ENCODE data around the gene KAZN.

KAZN gene

DNA sequence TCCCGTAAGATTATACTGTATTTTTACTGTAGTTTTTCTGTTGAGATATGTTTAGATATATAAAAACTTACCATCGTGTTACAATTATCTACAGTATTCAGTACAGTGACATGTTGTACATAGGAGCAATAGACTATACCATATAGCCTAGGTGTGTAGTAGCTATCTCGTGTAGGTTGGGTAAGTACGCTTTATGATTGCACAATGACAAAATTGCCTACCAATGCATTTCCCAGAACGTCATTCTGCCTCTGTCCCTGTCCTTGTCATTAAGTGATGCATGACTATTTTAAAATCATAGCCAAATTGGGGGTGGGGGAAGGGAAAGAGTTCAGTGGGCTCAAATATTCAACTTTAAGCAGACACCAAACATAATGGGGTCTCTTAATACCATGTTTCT lies 321.3 kb downstream of the KAZN start:
- DNase-seq (ENCODE audit: low read depth): no peak
- H3K4me3 ChIP-seq (ENCODE audit: control insufficient read depth, low read depth, low read length): no peak overlapping the region
- no peak for TF ChIP-seq CTCF (conservative IDR thresholded peaks at IDR 0.05; ENCODE audit: control insufficient read depth, insufficient read depth, low read depth, low read length)

DNA sequence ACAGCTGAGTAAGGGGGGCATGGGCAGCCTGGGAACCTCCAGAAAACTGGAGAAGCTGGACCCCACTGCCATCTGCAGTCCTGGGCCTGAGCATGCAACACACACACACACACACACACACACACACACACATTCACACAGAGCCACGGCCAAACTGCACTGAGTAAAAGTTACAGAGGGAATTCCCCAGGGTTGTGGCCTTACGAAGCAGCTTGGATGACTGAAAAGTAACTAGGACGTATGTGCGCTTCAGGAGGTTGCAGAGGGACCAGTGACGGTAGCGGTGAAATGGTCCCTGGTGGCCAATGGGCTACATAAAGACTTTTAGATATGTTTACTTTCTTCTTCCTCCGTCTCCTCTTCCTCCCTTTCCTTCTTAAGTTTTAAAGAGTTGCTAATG lies 322.6 kb downstream of the KAZN start:
- DNase-seq (ENCODE audit: low read depth): peak; percentile 32
- no peak for TF ChIP-seq CTCF (conservative IDR thresholded peaks at IDR 0.05; ENCODE audit: control insufficient read depth, insufficient read depth, low read depth, low read length)
- no peak overlapping the region for H3K4me3 ChIP-seq (ENCODE audit: control insufficient read depth, low read depth, low read length)

GRCh38 chr1:14922942-14923726 lies 324.6 kb downstream of the KAZN start:
- DNase-seq (ENCODE audit: low read depth): no peak
- no peak overlapping the region for H3K4me3 ChIP-seq (ENCODE audit: control insufficient read depth, low read depth, low read length)
- no peak for TF ChIP-seq CTCF (conservative IDR thresholded peaks at IDR 0.05; ENCODE audit: control insufficient read depth, insufficient read depth, low read depth, low read length)

- peak overlapping the region; percentile 20 for H3K4me3 ChIP-seq (ENCODE audit: control insufficient read depth, low read depth, low read length)
- peak; percentile 45 for DNase-seq (ENCODE audit: low read depth)
- TF ChIP-seq CTCF (conservative IDR thresholded peaks at IDR 0.05; ENCODE audit: control insufficient read depth, insufficient read depth, low read depth, low read length): no peak
Observed at GRCh38 chr1:14923727-14924452, 325.4 kb downstream of the KAZN start.

DNA sequence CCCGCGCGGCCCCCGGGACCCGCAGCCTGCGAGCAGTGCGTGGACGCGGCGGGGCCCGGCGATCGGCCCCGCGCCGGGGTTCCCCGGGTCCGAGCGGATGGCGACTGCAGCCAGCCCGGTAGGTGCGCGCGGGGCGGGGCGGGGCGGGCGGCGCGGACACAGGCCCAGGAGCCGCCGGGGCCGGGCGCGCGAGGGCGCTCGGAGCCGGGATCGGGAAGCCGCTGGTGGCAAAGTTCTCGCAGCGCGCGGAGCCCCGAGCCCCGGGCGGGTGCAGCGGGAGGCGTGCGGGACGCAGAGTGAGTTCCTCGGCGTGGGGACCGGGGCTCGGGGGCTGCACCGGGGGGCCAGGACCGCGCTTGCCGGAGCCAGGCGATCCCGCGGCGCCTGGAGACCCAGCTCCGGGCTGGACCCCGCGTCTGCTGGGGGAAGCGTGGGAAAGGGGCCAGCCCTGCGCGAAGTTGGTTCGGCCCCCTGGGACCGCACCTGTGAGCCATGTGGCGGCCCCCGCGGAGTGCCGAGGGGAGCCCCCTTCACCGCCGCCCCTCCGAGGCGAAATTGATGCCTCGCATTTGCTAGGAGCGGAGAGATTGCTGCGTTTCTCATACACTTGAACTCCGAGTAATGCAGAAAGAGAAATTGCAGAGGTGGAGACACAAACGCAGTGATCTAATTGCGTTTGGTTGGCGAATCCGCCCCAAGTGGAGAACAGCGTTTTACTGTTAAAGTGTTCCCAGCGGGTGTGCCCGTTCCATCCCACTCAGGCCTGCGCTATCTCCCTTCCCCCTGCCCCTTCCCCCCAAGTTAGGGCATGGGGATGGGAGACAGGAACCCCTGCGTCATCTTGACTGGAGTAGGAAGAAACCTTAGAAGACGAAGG lies 326.2 kb downstream of the KAZN start:
- H3K4me3 ChIP-seq (ENCODE audit: control insufficient read depth, low read depth, low read length): peak overlapping the region; percentile 40
- peak; percentile 49 for DNase-seq (ENCODE audit: low read depth)
- TF ChIP-seq CTCF (conservative IDR thresholded peaks at IDR 0.05; ENCODE audit: control insufficient read depth, insufficient read depth, low read depth, low read length): no peak

DNA sequence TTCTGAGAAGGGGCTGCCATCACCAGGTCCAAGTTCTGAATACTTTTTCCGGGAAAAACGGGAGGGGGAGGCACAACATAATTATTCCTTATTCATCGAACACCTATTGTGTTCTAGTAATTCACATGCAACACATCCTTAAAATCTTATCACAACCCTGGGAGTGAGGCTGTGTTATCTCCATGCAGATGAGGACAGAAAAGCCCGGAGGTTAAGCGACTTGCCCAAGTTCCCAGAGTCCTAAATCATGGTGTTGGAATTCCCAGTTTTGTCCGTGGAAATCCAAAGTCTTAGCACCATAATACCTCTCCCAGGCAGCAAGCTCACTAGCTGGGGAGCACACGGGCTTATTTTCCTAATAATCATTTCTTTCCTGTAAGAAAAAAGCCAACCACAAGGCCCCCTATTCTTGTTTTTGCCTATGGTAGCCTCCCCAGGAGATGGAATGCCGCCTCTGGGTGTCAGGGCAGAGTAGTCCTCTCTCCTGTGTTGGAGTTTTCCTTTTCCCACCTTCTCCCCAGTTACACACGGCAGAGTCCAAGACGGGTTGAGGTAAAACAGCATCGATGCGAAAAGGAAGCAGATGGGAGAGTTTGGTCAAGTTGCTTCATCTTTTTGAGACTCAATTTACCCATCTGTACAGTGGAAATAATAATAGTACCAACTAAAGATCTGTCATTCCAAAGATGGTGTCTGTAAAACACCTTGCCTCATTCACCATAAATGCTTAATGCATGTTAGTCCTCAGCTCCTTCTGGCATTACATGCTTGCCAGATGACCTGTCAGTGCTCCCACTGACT lies 327.1 kb downstream of the KAZN start:
- no peak for TF ChIP-seq CTCF (conservative IDR thresholded peaks at IDR 0.05; ENCODE audit: control insufficient read depth, insufficient read depth, low read depth, low read length)
- DNase-seq (ENCODE audit: low read depth): no peak
- H3K4me3 ChIP-seq (ENCODE audit: control insufficient read depth, low read depth, low read length): peak overlapping the region; percentile 40

Measured in fibroblast of mammary gland (primary cell).